SK-N-SH treated with all-trans-retinoic acid at 6 μM for 48 hours (cell line): ENCODE data around the gene WWC1.

Source experiments
- RARB ChIP-seq: fragments of 250-450 bp; sonication (Bioruptor Pico); IDR thresholded peaks from 2 replicates; pipeline ENCODE4 v1.8.0; 2021; ENCODE audit warnings: mild to moderate bottlenecking, moderate library complexity
- TCF4 ChIP-seq: fragments of 250-450 bp; sonication (Bioruptor Pico); IDR thresholded peaks from 2 replicates; pipeline ENCODE4 v1.8.0; 2021; ENCODE audit warnings: mild to moderate bottlenecking, moderate library complexity, borderline replicate concordance
- TSHZ2 ChIP-seq: fragments of 250-450 bp; sonication (Bioruptor Pico); IDR thresholded peaks from 2 replicates; pipeline ENCODE4 v1.5.0; 2020; ENCODE audit warnings: mild to moderate bottlenecking, moderate library complexity
- ZFP3 ChIP-seq: fragments of 250-450 bp; sonication (Bioruptor Pico); IDR thresholded peaks from 2 replicates; pipeline ENCODE4 v1.5.0; 2020; ENCODE audit warnings: mild to moderate bottlenecking, moderate library complexity
- ZNF565 ChIP-seq: fragments of 450-650 bp; formaldehyde crosslinking; conservative IDR thresholded peaks from 2 replicates; pipeline ENCODE4 v1.5.0; 2020; ENCODE audit warnings: low read depth, mild to moderate bottlenecking, moderate library complexity
- ZNF8 ChIP-seq: fragments of 450-650 bp; formaldehyde crosslinking; IDR thresholded peaks from 2 replicates; pipeline ENCODE4 v1.5.0; 2020; ENCODE audit warnings: mild to moderate bottlenecking, moderate library complexity
- TF ChIP-seq, protein P1 (sequence below): fragments of 250-450 bp; sonication (Bioruptor Pico); IDR thresholded peaks from 2 replicates; pipeline ENCODE4 v1.5.1; 2021; ENCODE audit warnings: mild to moderate bottlenecking, moderate library complexity
- TF ChIP-seq, protein P2 (sequence below): fragments of 250-450 bp; sonication (Bioruptor Pico); IDR thresholded peaks from 2 replicates; pipeline ENCODE4 v1.8.0; 2020; ENCODE audit warnings: mild to moderate bottlenecking, moderate library complexity, borderline replicate concordance
- TF ChIP-seq, protein P3 (sequence below): fragments of 250-450 bp; sonication (Bioruptor Pico); IDR thresholded peaks from 2 replicates; pipeline ENCODE4 v1.8.0; 2021; ENCODE audit warnings: low read depth, mild to moderate bottlenecking, moderate library complexity, borderline replicate concordance

DNA sequence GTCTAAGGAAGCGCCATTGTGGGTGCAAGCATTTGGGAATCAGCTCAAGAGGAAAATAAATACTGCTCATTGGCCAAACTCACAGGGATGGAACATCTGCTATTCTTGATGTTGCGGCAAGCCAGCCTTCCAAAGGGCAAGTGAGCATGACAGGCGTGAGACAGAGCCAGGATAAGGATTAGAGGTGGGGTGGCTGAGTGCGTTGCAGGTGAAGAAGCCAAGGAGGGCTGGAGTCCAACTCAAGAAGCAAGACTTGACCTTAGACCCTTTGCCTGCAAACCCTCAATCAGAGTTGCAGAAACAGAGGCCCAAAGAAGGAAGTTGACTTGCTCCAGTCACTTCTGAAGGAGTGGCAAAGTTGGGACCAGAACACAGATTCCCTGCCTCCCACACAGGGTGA is 79.4 kb downstream of the WWC1 start:
- TF ChIP-seq ZFP3 (CRISPR knock-in tag) (no peak), TCF4 (no peak), RARB (CRISPR knock-in tag) (no peak), TSHZ2 (no peak), ZNF565 (CRISPR knock-in tag) (no peak), ZNF8 (CRISPR knock-in tag) (no peak)
- TF ChIP-seq, protein P1, sequence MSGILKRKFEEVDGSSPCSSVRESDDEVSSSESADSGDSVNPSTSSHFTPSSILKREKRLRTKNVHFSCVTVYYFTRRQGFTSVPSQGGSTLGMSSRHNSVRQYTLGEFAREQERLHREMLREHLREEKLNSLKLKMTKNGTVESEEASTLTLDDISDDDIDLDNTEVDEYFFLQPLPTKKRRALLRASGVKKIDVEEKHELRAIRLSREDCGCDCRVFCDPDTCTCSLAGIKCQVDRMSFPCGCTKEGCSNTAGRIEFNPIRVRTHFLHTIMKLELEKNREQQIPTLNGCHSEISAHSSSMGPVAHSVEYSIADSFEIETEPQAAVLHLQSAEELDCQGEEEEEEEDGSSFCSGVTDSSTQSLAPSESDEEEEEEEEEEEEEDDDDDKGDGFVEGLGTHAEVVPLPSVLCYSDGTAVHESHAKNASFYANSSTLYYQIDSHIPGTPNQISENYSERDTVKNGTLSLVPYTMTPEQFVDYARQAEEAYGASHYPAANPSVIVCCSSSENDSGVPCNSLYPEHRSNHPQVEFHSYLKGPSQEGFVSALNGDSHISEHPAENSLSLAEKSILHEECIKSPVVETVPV (CRISPR knock-in tag) = no peak
- TF ChIP-seq, protein P2, sequence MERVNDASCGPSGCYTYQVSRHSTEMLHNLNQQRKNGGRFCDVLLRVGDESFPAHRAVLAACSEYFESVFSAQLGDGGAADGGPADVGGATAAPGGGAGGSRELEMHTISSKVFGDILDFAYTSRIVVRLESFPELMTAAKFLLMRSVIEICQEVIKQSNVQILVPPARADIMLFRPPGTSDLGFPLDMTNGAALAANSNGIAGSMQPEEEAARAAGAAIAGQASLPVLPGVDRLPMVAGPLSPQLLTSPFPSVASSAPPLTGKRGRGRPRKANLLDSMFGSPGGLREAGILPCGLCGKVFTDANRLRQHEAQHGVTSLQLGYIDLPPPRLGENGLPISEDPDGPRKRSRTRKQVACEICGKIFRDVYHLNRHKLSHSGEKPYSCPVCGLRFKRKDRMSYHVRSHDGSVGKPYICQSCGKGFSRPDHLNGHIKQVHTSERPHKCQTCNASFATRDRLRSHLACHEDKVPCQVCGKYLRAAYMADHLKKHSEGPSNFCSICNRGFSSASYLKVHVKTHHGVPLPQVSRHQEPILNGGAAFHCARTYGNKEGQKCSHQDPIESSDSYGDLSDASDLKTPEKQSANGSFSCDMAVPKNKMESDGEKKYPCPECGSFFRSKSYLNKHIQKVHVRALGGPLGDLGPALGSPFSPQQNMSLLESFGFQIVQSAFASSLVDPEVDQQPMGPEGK = no peak
- TF ChIP-seq, protein P3, sequence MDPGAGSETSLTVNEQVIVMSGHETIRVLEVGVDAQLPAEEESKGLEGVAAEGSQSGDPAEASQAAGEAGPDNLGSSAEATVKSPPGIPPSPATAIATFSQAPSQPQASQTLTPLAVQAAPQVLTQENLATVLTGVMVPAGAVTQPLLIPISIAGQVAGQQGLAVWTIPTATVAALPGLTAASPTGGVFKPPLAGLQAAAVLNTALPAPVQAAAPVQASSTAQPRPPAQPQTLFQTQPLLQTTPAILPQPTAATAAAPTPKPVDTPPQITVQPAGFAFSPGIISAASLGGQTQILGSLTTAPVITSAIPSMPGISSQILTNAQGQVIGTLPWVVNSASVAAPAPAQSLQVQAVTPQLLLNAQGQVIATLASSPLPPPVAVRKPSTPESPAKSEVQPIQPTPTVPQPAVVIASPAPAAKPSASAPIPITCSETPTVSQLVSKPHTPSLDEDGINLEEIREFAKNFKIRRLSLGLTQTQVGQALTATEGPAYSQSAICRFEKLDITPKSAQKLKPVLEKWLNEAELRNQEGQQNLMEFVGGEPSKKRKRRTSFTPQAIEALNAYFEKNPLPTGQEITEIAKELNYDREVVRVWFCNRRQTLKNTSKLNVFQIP (CRISPR knock-in tag) = no peak
